Heart left ventricle (tissue), 16 donors: ENCODE results near the gene FCHSD1. TPM values are rescaled to one million over a fixed set of nuclear protein-coding genes. Genes with fewer than 3 reads are reported as not detected.

ENCODE experiments used
- ATAC-seq, 4 donors: fragments of 200-7000 bp; cut with Tn5 transposase; one replicate each; pipeline ENCODE4 v1.9.1; 2020 to 2022; ENCODE audit warnings: moderate library complexity in 4 of 4, mild to moderate bottlenecking in 3 of 4, moderate number of reproducible peaks in 1 of 4
- DNase-seq, 5 donors: peaks; one replicate each; pipeline ENCODE4 v3.0.0-alpha.2; 2020
- H3K27ac ChIP-seq, 12 donors: fragments of 200-600 bp; sonication (generic) in 4 of 12; one replicate each; pipeline versions ENCODE4 v1.5.0 to v1.8.0; 2016 to 2022; ENCODE audit warnings: mild to moderate bottlenecking in 2 of 12
- H3K27me3 ChIP-seq, 9 donors: fragments of 200-600 bp; sonication (generic) in 2 of 9; one replicate each; pipeline versions ENCODE4 v1.5.1 to v1.8.0; 2016 to 2022; ENCODE audit warnings: mild to moderate bottlenecking in 3 of 9
- H3K36me3 ChIP-seq, 9 donors: fragments of 200-600 bp; sonication (generic) in 2 of 9; one replicate each; pipeline versions ENCODE4 v1.5.0 to v1.8.0; 2018 to 2022; ENCODE audit warnings: mild to moderate bottlenecking in 2 of 9
- H3K4me1 ChIP-seq, 12 donors: fragments of 200-600 bp; sonication (generic) in 4 of 12; one replicate each; pipeline versions ENCODE4 v1.5.0 to v1.8.0; 2016 to 2022; ENCODE audit warnings: mild to moderate bottlenecking in 3 of 12
- H3K4me3 ChIP-seq, 12 donors: fragments of 200-600 bp; sonication (generic) in 4 of 12; one replicate each; pipeline versions ENCODE4 v1.5.0 to v1.8.0; 2017 to 2022; ENCODE audit warnings: mild to moderate bottlenecking in 9 of 12, moderate library complexity in 4 of 12
- H3K9me3 ChIP-seq, 12 donors: fragments of 200-600 bp; sonication (generic) in 4 of 12; one replicate each; pipeline versions ENCODE4 v1.5.0 to v1.8.0; 2016 to 2022; ENCODE audit warnings: mild to moderate bottlenecking in 1 of 12
- POLR2A ChIP-seq, 2 donors: fragments of 450-650 bp; IDR thresholded peaks; one replicate each; pipeline ENCODE4 v1.6.1; 2017; ENCODE audit warnings: antibody characterized with exemption in 2 of 2, mild to moderate bottlenecking in 2 of 2, moderate library complexity in 2 of 2
- WGBS, 4 donors: extraction: QIAGEN DNeasy Blood & Tissue Kit in 2 of 4; methylation state at CpG; one replicate each; pipeline versions ENCODE4 v1.1.5 to v1.1.7; 2013 to 2018; 5-methylcytosine and 5-hydroxymethylcytosine counted together
- intact Hi-C, 10 donors: fragments of 100-400 bp; cut with DNase I; formaldehyde crosslinking; loops; one replicate each; pipeline versions ENCODE4 v1.11.1 to v1.14.2; 2022
- polyA plus RNA-seq, 2 donors: library from polyadenylated mRNA; stranded (reverse); fragments of 200-250 nt; gene quantifications; one replicate each; pipeline ENCODE4 v1.2.3, GENCODE V29; 2013
- total RNA-seq, 9 donors: library from RNA; depleted of rRNA in 2 of 9; stranded (reverse); fragments of >200 nt in 2 of 9; fragmentation: NEBNext Ultra II Directional in 3 of 9; extraction: Animal tissue kit (Norgen Biotek cat#: 25700) in 3 of 9; gene quantifications; one replicate each; pipeline versions ENCODE4 v1.1.0 to v1.2.4, GENCODE V29; 2016 to 2023
- TF ChIP-seq, protein P1 (sequence below), 12 donors: fragments of 200-600 bp; sonication (generic) in 4 of 12; IDR thresholded peaks; one replicate each; pipeline versions ENCODE4 v1.5.0 to v1.8.0; 2018 to 2022; ENCODE audit warnings: antibody characterized with exemption in 12 of 12, mild to moderate bottlenecking in 5 of 12
- donor health status: ischemic (EF 13 %, LVEDD 7.1; RV severe dilation, severe dysfunction).
- donor health status: healthy with polysubstance abuse.
- donor health status: DM: no; HTN: yes; CAD: no.
- donor health status: DM: no; HTN: no; CAD: no.
- donor health status: ischemic (EF 25% LVEDD 6.9; RV normal size, moderate dysfunction).
- donor health status: ischemic (EF 25% LVEDD 5.7; RV mildly dilated, moderate dysfunction).
- donor health status: healthy.
- donor health status: DM: yes; HTN: yes; CAD: no.
- donor health status: ischemic (EF 35%, LVEDD 5.7; RV mildly dilated, moderate dysfunction).
- donor health status: nonischemic (EF 11% LVEDD 7.7; RV severe dilation, severe dysfunction).
- donor health status: DM: yes; HTN: yes; CAD: no.
- donor health status: PGD.
- donor health status: ischemic (EF 29% LVEDD 5.4; RV normal size, mild dysfunction).
- donor health status: nonischemic (EF 23%, LVEDD 6.1; RV moderate dilation, normal function).

FCHSD1 gene
- total and polyA plus RNA-seq, 11 donors = 1.2 to 8.8 (median 2.4) TPM

- Histone ChIP-seq H3K27ac (peak overlapping the region; percentile 76 to 99 (median 92)), H3K4me1 (peaks cover 0 to 52% (median 25%) of the 10 kb centered on the region in 12 donors), H3K4me3 (peak overlapping the region in 11 of 12 donors; percentile 49 to 79 (median 62)), H3K9me3 (no peaks in the 10 kb centered on the region), H3K36me3 (peaks cover 0 to 32% (median 8%) of the 10 kb centered on the region in 9 donors), H3K27me3 (no peaks in the 10 kb centered on the region)
- WGBS, 4 donors = 41 to 56% (median 52%) methylated on average over 6 of the region's 6 CpGs
- ATAC-seq (peak; percentile 49 to 84 (median 72)), DNase-seq (peak; percentile 75 to 87 (median 83))
- intact Hi-C loops = no loop called here
- TF ChIP-seq POLR2A (IDR thresholded peaks at IDR 0.05) = peak in 1 of 2 donors; percentile 31
- TF ChIP-seq, protein P1, sequence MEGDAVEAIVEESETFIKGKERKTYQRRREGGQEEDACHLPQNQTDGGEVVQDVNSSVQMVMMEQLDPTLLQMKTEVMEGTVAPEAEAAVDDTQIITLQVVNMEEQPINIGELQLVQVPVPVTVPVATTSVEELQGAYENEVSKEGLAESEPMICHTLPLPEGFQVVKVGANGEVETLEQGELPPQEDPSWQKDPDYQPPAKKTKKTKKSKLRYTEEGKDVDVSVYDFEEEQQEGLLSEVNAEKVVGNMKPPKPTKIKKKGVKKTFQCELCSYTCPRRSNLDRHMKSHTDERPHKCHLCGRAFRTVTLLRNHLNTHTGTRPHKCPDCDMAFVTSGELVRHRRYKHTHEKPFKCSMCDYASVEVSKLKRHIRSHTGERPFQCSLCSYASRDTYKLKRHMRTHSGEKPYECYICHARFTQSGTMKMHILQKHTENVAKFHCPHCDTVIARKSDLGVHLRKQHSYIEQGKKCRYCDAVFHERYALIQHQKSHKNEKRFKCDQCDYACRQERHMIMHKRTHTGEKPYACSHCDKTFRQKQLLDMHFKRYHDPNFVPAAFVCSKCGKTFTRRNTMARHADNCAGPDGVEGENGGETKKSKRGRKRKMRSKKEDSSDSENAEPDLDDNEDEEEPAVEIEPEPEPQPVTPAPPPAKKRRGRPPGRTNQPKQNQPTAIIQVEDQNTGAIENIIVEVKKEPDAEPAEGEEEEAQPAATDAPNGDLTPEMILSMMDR (IDR thresholded peaks at IDR 0.05) = no peak
Measured at GRCh38 chr5:141680751-141681201, 29.6 kb upstream of the FCHSD1 start.

DNA sequence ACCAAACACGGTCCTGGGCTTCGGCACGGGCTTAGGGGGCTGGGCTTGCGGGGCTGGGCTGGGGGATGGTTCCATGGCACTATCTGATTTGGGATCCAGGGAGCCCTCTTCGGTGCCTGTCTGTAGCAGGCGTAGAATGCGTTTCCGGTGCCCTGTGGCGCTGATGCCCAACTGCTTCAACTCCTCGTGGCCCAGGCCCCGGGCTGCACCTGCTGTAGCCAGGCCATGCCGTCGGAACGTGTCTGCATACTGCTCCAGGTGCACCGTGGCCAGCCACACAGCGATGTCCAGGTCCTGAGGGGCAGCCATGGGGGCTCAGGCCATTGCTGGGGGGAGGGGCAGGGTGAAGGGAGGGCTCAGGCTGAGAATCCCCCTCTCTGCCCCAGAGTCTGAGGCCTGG is 29.0 kb upstream of the FCHSD1 start:
- ATAC-seq = no peak

DNA sequence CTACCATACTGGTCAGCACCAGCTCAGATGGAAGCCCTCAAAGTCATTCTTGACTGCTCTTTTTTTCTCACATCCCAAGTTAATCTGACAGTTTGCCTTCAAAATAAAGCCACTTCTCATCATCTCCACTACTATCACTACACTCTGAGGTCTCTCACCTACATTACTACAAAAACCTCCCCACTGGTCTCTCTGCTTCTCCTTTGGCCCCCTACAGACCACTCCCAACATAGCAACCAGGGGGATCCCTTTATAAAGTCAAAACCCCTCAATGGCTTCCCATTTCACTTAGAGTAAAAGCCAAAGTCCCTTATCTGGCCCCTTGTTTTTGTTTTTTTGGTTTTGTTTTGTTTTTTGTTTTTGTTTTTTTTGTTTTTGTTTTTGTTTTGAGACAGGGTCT is 26.2 kb upstream of the FCHSD1 start:
- ATAC-seq = no peak
- no peak for DNase-seq
- intact Hi-C loops = no loop called here
- peaks cover 0 to 49% (median 14%) of the 10 kb centered on the region in 9 donors for H3K36me3 ChIP-seq
- TF ChIP-seq, protein P1 (IDR thresholded peaks at IDR 0.05) = peak in 2 of 12 donors; percentile 9 to 15
- no peak for TF ChIP-seq POLR2A (IDR thresholded peaks at IDR 0.05)
- H3K27me3 ChIP-seq = no peaks in the 10 kb centered on the region
- H3K9me3 ChIP-seq = no peaks in the 10 kb centered on the region
- H3K27ac ChIP-seq = no peak overlapping the region
- H3K4me1 ChIP-seq = peaks cover 0 to 40% (median 11%) of the 10 kb centered on the region in 12 donors
- H3K4me3 ChIP-seq = no peak overlapping the region

More for the DNA sequence above, 29.0 kb upstream of the FCHSD1 start:
- peak overlapping the region in 11 of 12 donors; percentile 18 to 79 (median 60) for H3K4me3 ChIP-seq
- H3K27ac ChIP-seq = peak overlapping the region in 11 of 12 donors; percentile 79 to 99 (median 89)
- no peak for DNase-seq
- H3K4me1 ChIP-seq = peaks cover 0 to 52% (median 25%) of the 10 kb centered on the region in 12 donors
- TF ChIP-seq, protein P1 (IDR thresholded peaks at IDR 0.05) = no peak
- no peak for TF ChIP-seq POLR2A (IDR thresholded peaks at IDR 0.05)
- intact Hi-C loops = no loop called here
- 68 to 78% (median 70%) methylated on average over 5 to 16 of the region's 16 CpGs for WGBS, 4 donors
- no peaks in the 10 kb centered on the region for H3K9me3 ChIP-seq
- no peaks in the 10 kb centered on the region for H3K27me3 ChIP-seq
- peaks cover 0 to 32% (median 8%) of the 10 kb centered on the region in 9 donors for H3K36me3 ChIP-seq

DNA sequence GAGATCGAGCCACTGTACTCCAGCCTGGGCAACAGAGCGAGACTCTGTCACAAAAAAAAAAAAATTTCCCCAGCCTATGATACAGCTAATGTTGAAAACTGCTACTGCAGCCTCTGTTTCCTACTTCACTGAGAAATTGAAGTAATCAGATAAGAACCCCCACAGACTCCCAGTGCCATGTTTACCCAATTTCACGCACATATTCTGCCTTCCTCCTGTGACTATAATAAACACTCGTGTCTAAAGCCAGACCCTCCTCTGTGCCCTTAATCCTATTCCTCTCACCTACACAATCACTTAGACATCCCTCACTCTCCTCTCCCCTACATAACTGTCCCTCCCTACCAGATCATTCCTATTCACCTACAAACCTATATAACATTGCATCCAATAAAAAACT is 24.5 kb upstream of the FCHSD1 start:
- Histone ChIP-seq H3K27me3 (no peaks in the 10 kb centered on the region), H3K4me1 (peaks cover 0 to 31% (median 3%) of the 10 kb centered on the region in 12 donors), H3K9me3 (no peaks in the 10 kb centered on the region), H3K27ac (no peak overlapping the region), H3K36me3 (peaks cover 0 to 66% (median 23%) of the 10 kb centered on the region in 9 donors), H3K4me3 (no peak overlapping the region)
- TF ChIP-seq POLR2A (IDR thresholded peaks at IDR 0.05) = no peak
- TF ChIP-seq, protein P1 (IDR thresholded peaks at IDR 0.05) = no peak
- WGBS, 4 donors = 84 to 90% (median 88%) methylated on average over 4 of the region's 4 CpGs
- intact Hi-C loops = no loop called here
- ATAC-seq (no peak), DNase-seq (no peak)
